Activated CD8-positive, alpha-beta memory T cell treated with anti-CD3 and anti-CD28 coated beads, Interleukin-2, amount 50 U/mL, for 24 hours (primary cell): ENCODE data around the gene RPGRIP1.
"Not testable (repeated sequence)": the region's sequence is repeated elsewhere in the genome, so short reads cannot be mapped to it uniquely, and the experiment has no call there.

Experiments used
- DNase-seq: peaks from one replicate; pipeline ENCODE4 v3.0.0-alpha.2; 2020; ENCODE audit errors: extremely low read depth

Gene RPGRIP1

GRCh38 chr14:21279783-21280182, at the start of gene RPGRIP1:
RPGRIP1 (plus strand) TSS chr14:21280083; CDS start chr14:21287977, 7,894 bp downstream.
- DNase-seq: no peak

DNA sequence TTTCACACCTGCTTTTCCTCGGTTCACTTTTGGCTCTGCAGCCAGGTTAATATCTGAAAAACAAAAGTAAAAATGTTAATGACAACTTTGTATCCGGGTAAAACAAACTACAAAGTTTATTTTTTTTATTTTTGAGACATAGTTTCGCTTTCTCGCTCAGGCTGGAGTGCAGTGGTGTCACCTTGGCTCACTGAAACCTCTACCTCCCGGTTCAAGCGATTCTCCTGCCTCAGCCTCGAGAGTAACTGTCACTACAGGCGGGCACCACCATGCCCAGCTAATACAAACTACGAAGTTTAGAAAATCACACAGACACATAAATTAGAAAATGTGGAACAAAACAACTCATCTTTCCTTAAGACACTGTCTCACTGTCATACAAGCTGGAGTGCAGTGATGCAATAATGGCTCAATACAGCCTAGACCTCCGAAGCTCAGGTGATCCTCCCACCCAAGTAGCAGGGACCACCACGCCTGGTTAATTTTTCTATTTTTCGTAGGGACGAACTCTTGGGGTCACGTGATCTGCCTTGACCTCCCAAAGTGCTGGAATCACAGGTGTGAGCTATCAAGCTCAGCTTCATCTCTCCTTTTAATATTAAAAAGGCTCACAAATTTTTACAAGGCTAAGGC, 48.7 kb upstream of the RPGRIP1 start:
- DNase-seq: no peak

GRCh38 chr14:21233457-21234076, 46.3 kb upstream of the RPGRIP1 start:
- no peak for DNase-seq

- no peak for DNase-seq
Observed at GRCh38 chr14:21234112-21234511, 45.8 kb upstream of the RPGRIP1 start.

DNA sequence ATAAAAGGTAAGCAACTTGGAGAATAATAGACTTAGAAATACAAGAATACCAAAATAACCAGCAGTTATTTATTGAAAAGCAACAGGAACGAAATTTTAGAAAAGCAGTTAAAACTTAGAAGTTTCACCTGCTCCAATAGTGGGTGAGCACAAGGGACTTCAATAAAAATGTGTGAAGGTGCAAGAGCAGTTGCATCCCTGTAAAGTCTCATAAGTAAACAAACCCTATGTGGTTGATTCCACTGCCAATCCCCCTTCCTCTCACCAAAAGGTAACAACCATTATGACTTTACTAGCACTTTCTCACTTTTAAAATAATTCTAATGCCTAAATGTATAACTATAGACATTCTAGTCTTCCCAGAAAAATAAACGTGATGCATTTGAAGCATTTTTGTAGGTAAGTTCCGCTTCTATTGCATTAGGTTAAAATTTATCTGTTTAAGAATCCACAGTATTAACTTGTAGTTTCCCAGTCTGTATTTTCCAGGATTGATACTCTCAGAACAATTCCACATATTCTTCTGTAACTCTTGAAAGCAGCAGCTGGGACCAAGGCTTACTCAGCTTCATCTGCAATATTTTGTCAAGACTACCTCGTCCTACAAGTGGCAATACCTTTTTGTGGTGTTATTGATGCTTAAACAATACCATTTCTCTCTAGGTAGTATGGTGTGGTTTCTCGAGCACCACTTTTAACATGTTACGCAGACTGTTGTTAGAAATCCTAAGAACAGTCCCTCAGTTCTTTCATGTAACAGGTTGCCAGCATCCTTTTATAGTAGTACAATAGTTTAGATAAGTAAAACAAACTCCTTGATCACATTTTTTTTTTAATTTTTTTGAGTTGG, 42.7 kb upstream of the RPGRIP1 start:
- no peak for DNase-seq

DNA sequence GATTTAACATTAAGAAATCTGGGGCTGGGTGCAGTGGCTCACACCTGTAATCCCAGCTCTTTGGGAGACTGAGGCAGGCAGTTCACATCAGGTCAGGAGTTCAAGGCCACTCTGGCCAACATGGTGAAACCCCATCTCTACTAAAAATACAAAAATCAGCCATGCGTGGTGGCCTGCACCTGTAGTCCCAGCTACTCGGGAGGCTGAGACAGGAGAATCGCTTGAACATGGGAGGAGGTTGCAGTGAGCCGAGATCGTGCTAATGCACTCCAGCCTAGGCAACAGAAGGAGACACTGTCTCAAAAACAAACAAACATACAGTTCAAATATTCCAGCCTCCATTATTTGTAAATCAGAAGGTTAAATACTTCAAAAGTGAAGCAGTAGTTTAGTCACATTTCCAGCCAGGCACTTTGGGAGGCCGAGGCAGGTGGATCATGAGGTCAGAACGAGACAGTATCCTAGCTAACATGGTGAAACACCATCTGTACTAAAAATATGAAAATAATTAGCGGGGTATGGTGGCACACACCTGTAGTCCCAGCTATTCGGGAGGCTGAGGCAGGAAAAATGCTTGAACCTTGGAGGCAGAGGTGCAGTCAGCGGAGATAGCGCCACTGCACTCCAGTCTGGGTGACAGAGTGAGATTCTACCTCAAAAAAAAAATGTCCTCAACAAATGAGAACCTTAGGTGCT, 40.9 kb upstream of the RPGRIP1 start:
- DNase-seq: no peak

GRCh38 chr14:21240417-21240816, 39.5 kb upstream of the RPGRIP1 start:
- no peak for DNase-seq

- no peak for DNase-seq
Observed at GRCh38 chr14:21241218-21241819, 38.6 kb upstream of the RPGRIP1 start.

GRCh38 chr14:21244544-21244943, 35.3 kb upstream of the RPGRIP1 start:
- DNase-seq: no peak

- DNase-seq: no peak
Observed at GRCh38 chr14:21245813-21246212, 34.1 kb upstream of the RPGRIP1 start.

GRCh38 chr14:21248338-21248737, 31.5 kb upstream of the RPGRIP1 start:
- no peak for DNase-seq

- DNase-seq: no peak
Observed at GRCh38 chr14:21248739-21249411, 31.0 kb upstream of the RPGRIP1 start.

DNA sequence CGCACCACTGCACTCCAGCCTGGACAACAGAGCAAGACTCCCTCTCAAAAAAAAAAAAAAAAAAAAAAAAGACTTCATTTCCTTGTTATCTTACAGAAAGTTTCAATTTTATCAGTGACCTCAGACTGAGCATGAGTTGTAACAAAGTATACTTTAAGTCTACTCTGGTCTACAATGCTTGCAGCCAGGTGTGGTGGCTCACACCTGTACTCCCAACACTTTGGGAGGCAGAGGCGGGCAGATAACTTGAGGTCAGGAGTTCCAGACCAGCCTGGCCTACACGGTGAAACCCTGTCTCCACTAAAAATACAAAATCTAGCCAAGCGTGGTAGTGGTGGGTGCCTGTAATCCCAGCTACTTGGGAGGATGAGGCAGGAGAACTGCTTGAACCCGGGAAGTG, 28.7 kb upstream of the RPGRIP1 start:
- no peak for DNase-seq

GRCh38 chr14:21252149-21252548, 27.7 kb upstream of the RPGRIP1 start:
- DNase-seq: no peak

- no peak for DNase-seq
Observed at GRCh38 chr14:21255385-21256101, 24.3 kb upstream of the RPGRIP1 start.

- not testable (repeated sequence) for DNase-seq
Observed at GRCh38 chr14:21256102-21256447, 23.8 kb upstream of the RPGRIP1 start.

DNA sequence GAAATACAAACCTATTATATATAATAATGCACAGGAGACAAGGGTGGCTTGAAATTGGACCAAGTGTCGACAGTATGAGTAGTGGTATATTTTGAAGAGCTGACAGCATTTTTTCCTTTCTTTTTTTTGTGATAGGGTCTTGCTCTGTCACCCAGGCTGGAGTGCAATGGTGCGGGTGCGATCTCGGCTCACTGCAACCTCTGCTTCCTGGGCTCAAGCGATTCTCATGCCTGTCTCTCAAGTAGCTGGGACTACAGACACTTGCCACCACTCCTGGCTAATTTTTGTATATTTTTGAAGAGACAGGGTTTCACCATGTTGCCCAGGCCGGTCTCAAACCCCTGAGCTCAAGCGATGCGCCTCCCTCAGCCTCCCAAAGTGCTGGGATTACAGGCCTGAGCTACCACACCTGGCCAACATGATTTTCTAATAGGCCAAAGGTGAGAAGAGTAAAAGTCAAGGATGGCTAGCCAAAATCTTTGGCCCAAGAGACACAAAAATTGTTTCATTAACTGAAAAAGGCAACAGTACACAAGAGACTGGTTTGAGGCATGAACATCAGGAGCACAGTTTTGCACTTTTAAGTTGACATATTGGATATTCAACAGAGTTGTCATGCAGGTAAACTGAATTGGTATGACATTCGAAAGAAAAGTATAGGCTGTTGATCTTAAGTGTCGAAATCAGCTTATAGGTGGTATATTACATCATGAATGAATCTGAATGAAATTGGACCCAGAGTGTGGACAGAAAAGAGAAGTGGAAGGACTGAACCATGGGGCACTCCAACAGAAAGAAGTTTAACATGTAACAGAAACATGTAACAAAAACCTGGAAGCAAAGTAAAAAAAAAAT, 23.1 kb upstream of the RPGRIP1 start:
- DNase-seq: no peak

- DNase-seq: no peak
Observed at GRCh38 chr14:21257394-21257909, 22.4 kb upstream of the RPGRIP1 start.
